NCI-H1105 (cell line): ENCODE measurements around the gene UQCR10.

Source experiments
- DNase-seq: peaks from one replicate; lab custom pipeline; 2025; lab: John Stamatoyannopoulos, UW

UQCR10 gene

GRCh38 chr22:29767171-29768051, at the start of gene UQCR10:
TSS of gene UQCR10 (plus strand) at chr22:29767369. CDS start at chr22:29767399, 30 bp downstream.
- peak; percentile 82 for DNase-seq

DNA sequence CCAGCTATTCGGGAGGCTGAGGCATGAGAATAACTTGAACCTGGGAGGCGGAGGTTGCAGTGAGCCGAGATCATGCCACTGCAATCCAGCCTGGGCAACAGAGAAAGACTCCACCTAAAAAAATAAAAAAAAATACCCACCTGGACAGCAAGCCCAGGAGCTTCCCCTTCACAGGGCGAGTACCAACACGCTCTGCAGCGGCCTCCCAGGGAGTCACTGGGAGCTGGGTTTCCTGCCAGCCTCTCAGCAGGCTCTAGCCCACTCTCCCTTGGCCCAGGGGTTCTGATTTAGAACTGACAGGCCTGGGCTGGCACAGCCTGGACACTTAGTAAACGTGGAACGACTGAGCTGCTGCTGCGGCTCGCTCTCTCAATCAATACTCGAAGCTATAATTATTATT, 49.4 kb upstream of the UQCR10 start:
- peak; percentile 72 for DNase-seq

DNA sequence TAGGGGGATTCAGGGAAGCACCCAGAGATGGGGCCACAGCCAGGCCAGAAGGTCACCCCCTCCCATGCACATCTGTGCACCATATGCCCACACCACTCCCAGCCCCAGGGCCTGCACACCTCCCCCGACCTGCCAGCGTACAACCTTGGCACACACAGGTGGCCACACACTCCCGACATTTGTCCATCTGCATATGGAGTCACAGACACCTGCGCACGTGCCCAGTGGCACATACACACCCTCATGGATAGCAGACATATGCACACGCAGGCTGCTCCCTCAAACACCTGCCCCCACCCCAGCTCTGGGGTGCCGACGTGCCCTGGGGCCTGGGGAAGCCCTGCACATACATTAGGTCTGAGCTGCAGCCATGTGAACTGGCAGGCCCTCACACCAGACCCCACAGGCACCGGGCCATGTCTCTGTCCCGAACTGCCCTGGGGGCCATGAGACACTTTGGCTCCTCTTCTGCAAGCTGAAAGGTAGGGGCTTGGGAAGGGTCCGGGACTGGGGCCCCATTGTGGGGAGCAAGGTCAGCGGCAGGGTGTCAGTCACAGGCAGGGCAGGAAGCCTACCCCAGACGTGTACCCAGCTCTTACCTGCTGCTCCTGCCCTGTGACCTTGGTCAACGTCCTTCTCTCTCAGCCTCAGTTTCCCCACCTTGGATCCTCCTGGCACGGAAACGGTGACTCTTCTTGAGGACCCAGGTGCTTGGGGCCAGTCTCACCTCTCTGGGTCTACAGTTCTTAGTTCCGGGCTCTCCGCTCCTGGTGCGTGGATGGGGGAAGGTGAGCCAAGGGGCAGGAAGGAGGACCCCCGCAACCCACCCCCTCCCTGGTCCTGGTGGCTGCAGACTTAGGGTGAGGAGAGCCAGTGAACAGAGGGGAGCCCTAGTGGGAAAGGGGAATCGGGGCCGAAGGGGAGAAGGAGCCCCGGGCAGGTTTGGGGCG, 47.9 kb upstream of the UQCR10 start:
- no peak for DNase-seq

- no peak for DNase-seq
These were observed 47.1 kb upstream of the UQCR10 start, which contains the start of gene CABP7 for GRCh38 chr22:29719899-29720645. TSS of gene CABP7 (plus strand) at chr22:29720003. CDS start at chr22:29720425, 422 bp downstream.

- no peak for DNase-seq
These were observed 46.3 kb upstream of the UQCR10 start for GRCh38 chr22:29720811-29721323.

DNA sequence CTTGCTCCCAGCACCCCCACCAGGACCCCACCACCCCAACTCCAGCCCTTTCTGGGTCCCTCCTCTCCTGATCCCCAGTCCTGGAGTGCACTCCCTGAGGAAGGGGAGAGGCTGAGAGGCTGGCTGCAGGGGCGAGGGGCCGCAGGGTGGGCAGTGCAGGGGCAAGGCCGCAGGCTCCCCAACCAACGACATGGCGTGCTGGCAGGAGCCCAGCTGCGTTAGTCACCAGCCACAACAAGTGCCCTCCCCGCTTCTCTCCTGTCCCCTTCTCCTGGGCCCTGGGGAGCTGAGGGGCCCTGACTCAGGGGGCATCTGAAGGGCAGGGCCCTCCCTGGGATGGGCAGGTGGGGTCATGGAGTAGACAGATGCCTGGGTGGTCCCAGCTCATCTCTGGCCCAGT, 45.0 kb upstream of the UQCR10 start:
- no peak for DNase-seq

DNA sequence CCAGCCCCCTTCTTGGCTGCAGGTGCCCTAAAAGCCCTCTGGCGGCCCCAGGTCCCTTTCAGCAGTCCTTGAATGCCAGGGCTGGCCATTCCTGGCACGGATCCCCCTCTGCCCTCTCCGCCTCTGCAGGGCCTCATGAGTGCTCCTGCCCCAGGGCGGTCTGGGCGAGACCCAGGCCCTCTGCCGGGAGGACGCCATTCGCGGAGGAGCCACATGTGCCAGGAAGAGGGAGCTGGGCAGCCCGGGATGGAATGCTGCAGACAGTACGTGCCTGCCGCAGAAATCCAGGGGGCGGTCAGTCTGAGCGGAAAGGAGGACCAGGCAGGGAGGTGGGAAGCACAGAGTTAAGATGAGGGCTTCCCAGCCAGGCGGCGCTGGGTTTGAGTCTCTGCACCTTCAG, 44.6 kb upstream of the UQCR10 start:
- DNase-seq: no peak

DNA sequence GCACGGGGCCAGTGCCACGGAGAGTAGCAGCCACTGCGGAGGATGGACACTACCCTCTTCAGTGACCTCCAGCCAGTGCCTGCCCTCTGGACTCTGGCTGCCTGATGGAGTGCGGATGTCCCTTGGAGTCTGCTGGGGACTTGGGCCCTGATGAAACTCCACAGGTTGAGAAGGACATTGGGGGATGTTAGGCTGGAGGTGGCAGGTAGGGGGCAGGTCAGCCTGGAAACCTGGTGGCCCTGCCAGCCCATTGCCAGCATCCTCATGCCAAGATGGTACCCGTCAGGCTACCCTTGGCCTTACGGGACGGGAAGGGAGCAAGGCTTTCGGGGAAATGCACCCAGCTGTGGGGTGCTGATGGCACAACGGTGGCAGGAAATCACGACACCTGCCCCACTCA, 43.4 kb upstream of the UQCR10 start:
- DNase-seq: no peak

GRCh38 chr22:29724843-29725242, 42.3 kb upstream of the UQCR10 start:
- DNase-seq: no peak

DNA sequence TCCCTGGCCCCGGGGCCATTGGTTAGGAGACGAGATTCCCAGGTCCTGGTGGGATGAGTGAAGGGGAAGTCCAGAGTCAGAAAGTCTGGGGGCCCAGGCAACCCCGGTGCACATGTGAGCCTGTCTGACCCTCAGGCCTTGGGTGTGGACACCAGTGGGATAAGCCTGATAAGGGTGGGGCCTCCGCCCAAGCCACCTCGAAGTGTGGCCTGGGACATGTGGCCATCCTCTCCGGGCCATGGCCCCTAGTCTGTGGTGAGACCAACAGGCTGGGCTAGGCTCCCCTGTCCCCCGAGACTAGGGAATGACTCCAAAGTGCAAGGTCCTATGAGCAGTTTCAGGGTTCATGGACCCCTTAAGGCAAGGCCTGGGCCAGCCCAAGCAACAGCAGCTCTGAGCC, 41.1 kb upstream of the UQCR10 start:
- no peak for DNase-seq

DNA sequence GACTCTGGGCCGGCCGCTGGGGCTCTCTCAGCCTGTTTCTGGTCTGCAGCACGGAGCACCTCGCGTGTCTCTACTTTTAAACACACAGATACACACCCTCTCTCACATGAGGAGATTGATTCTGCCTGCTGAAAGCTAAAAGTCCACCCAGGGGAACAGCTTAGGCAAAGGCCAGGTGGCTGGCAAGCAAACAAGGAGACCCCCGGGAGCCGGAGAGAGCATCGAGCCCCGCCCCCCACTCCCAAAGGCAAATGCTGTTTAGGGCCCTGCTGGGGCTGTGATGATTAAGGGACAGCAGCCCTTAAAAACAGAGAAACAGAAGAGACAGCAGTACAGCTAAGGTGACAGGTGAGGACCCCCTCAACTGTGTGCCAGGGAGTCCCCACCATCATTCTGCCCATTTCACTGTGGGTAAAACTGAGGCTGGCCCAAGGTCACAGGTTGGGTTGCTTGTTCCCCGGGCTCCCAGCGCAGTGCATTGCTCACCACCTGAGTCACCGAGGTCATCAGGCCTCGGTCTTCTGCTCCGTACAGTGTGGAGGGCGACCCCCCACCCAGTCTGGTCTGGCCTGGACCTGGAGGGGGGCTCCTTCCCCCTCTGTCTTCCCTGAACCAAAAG, 40.5 kb upstream of the UQCR10 start:
- no peak for DNase-seq

GRCh38 chr22:29727131-29727523, 40.0 kb upstream of the UQCR10 start:
- no peak for DNase-seq

GRCh38 chr22:29729161-29729560, 38.0 kb upstream of the UQCR10 start:
- no peak for DNase-seq

GRCh38 chr22:29731058-29731850, 35.9 kb upstream of the UQCR10 start:
- DNase-seq: no peak

DNA sequence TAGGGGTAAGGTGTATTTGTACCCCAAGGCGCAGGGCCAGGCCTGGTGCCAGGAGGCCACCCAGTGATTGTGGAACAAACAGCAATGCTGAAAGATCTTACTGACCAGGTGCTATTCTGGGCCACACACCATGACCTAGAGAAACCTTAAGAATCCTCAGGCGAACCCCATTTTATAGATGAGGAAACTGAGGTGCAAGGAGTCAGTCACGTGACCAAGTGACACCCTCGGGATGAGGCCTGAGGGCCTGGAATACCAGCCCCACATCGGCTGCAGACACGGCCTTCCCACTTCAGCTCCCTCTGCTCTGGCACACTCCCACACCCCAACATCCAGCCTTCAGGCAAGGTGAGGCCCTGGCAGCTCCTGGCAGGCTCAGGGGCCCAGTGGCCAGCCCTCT, 34.3 kb upstream of the UQCR10 start:
- no peak for DNase-seq

GRCh38 chr22:29733362-29734201, 33.6 kb upstream of the UQCR10 start:
- DNase-seq: peak; percentile 74

GRCh38 chr22:29734406-29734805, 32.8 kb upstream of the UQCR10 start:
- DNase-seq: no peak

DNA sequence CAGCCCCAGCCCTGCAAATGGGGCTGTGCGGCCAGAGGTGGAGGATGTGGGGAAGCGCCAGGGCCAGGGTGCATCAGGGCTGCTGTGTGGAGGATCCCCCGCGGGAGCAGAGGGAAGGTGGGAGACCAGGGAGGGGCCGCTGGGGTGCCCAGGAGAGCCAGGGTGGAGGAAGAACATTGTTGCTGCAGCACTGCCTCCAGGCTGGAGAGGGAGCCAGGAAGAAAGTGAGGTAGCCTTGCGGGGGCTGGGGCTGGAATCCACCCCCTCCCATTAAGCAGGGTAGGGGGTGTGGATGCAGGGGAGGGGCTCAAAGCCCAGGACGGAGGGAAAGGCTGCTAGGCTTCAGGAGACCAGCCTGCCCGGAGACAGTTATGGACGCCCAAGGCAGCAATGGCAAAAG, 32.3 kb upstream of the UQCR10 start:
- no peak for DNase-seq

GRCh38 chr22:29735416-29735815, 31.8 kb upstream of the UQCR10 start:
- no peak for DNase-seq
